Peyer's patch (tissue), 4 donors: Measurements from ENCODE around the gene MCM7. TPM values are rescaled to one million over a fixed set of nuclear protein-coding genes. Genes with fewer than 3 reads are reported as not detected.

Experiments
- DNase-seq, 3 donors: peaks; one replicate each; pipeline ENCODE4 v3.0.0-alpha.2; 2017 to 2019
- H3K27ac ChIP-seq, 4 donors: fragments of 200-600 bp; sonication (generic); one replicate each; pipeline ENCODE4 v1.5.1; 2016 to 2019
- H3K27me3 ChIP-seq, 2 donors: fragments of 200-600 bp; sonication (generic); one replicate each; pipeline ENCODE4 v1.5.1; 2019
- H3K36me3 ChIP-seq, 3 donors: fragments of 200-600 bp; sonication (generic); one replicate each; pipeline ENCODE4 v1.5.1; 2016 to 2019
- H3K4me1 ChIP-seq, 4 donors: fragments of 200-600 bp; sonication (generic); one replicate each; pipeline ENCODE4 v1.5.1; 2016 to 2019
- H3K4me3 ChIP-seq, 4 donors: fragments of 200-600 bp; sonication (generic); 1 replicate in 3 of 4; 2 replicates in 1 of 4; pipeline ENCODE4 v1.5.1; 2016 to 2019; ENCODE audit warnings: mild to moderate bottlenecking in 1 of 4
- H3K9me3 ChIP-seq, 4 donors: fragments of 200-600 bp; sonication (generic); one replicate each; pipeline ENCODE4 v1.5.1; 2016 to 2019; ENCODE audit warnings: mild to moderate bottlenecking in 1 of 4
- CTCF ChIP-seq, 6 experiments: fragments of 450-650 bp in 4 of 6; fragments of 200-600 bp in 2 of 6; sonication (generic) in 1 of 6; IDR thresholded peaks; one replicate each; pipeline ENCODE4 v1.5.1; 2017 to 2019; ENCODE audit warnings: antibody characterized with exemption in 6 of 6, mild to moderate bottlenecking in 3 of 6, moderate library complexity in 1 of 6
- POLR2A ChIP-seq, 2 donors: fragments of 450-650 bp; IDR thresholded peaks; one replicate each; pipeline ENCODE4 v1.5.1; 2017; ENCODE audit warnings: antibody characterized with exemption in 2 of 2, mild to moderate bottlenecking in 2 of 2, moderate library complexity in 2 of 2
- total RNA-seq, 4 donors: library from RNA; depleted of rRNA; stranded (reverse); fragments of >200 nt; gene quantifications; one replicate each; pipeline ENCODE4 v1.1.0, GENCODE V29; 2016

The MCM7 gene
- total RNA-seq, 4 donors from 2014 or later, result 42.4 to 139 (median 60.8) TPM

GRCh38 chr7:100095704-100096103 lies 5.5 kb downstream of the MCM7 start:
- Histone ChIP-seq H3K36me3 (peaks cover 0 to 89% (median 4%) of the 10 kb centered on the region in 3 donors), H3K27ac (no peak overlapping the region), H3K4me3 (no peak overlapping the region), H3K9me3 (no peaks in the 10 kb centered on the region), H3K27me3 (no peaks in the 10 kb centered on the region), H3K4me1 (peaks cover 0 to 12% (median 3%) of the 10 kb centered on the region in 4 donors)
- TF ChIP-seq POLR2A (IDR thresholded peaks at IDR 0.05) (no peak), CTCF (IDR thresholded peaks at IDR 0.05) (no peak)
- DNase-seq, result no peak

- Histone ChIP-seq H3K27ac (no peak overlapping the region), H3K4me3 (no peak overlapping the region), H3K9me3 (no peaks in the 10 kb centered on the region), H3K4me1 (peaks cover 0 to 12% (median 3%) of the 10 kb centered on the region in 4 donors), H3K27me3 (no peaks in the 10 kb centered on the region), H3K36me3 (peaks cover 0 to 93% (median 4%) of the 10 kb centered on the region in 3 donors)
- DNase-seq, result no peak
- TF ChIP-seq POLR2A (IDR thresholded peaks at IDR 0.05), result no peak
- TF ChIP-seq CTCF (IDR thresholded peaks at IDR 0.05), result no peak
These were observed 5.9 kb downstream of the MCM7 start for GRCh38 chr7:100095289-100095688.

- H3K36me3 ChIP-seq, result peaks cover 0 to 88% (median 4%) of the 10 kb centered on the region in 3 donors
- TF ChIP-seq POLR2A (IDR thresholded peaks at IDR 0.05), result no peak
- TF ChIP-seq CTCF (IDR thresholded peaks at IDR 0.05), result no peak
- H3K27ac ChIP-seq, result no peak overlapping the region
These were observed 7.2 kb downstream of the MCM7 start for GRCh38 chr7:100093925-100094486.

GRCh38 chr7:100093498-100093897 lies 7.7 kb downstream of the MCM7 start:
- TF ChIP-seq POLR2A (IDR thresholded peaks at IDR 0.05), result no peak
- no peak for TF ChIP-seq CTCF (IDR thresholded peaks at IDR 0.05)
- Histone ChIP-seq H3K36me3 (peaks cover 0 to 82% (median 4%) of the 10 kb centered on the region in 3 donors), H3K27me3 (no peaks in the 10 kb centered on the region), H3K4me1 (peaks cover 0 to 14% (median 0%) of the 10 kb centered on the region in 4 donors), H3K27ac (no peak overlapping the region), H3K4me3 (no peak overlapping the region), H3K9me3 (no peaks in the 10 kb centered on the region)
- no peak for DNase-seq

More at GRCh38 chr7:100093925-100094486, 7.2 kb downstream of the MCM7 start:
- H3K4me1 ChIP-seq, result peaks cover 0 to 14% (median 0%) of the 10 kb centered on the region in 4 donors
- H3K9me3 ChIP-seq, result no peaks in the 10 kb centered on the region
- no peak for DNase-seq
- H3K4me3 ChIP-seq, result no peak overlapping the region
- no peaks in the 10 kb centered on the region for H3K27me3 ChIP-seq

- peaks cover 0 to 18% (median 0%) of the 10 kb centered on the region in 4 donors for H3K4me1 ChIP-seq
These were observed 8.1 kb downstream of the MCM7 start for GRCh38 chr7:100093054-100093453.

More at GRCh38 chr7:100093054-100093453, 8.1 kb downstream of the MCM7 start:
- H3K27me3 ChIP-seq, result no peaks in the 10 kb centered on the region
- H3K36me3 ChIP-seq, result peaks cover 0 to 78% (median 0%) of the 10 kb centered on the region in 3 donors
- H3K9me3 ChIP-seq, result no peaks in the 10 kb centered on the region
- H3K27ac ChIP-seq, result no peak overlapping the region
- no peak for DNase-seq
- H3K4me3 ChIP-seq, result no peak overlapping the region
- TF ChIP-seq POLR2A (IDR thresholded peaks at IDR 0.05), result no peak
- TF ChIP-seq CTCF (IDR thresholded peaks at IDR 0.05), result no peak
